Activated naive CD8-positive, alpha-beta T cell treated with anti-CD3 and anti-CD28 coated beads for 36 hours (primary cell): Measurements from ENCODE around the gene CHP2. TPM values are rescaled to one million over a fixed set of nuclear protein-coding genes. Genes with fewer than 3 reads are reported as not detected.
"Not testable (repeated sequence)": the region's sequence is repeated elsewhere in the genome, so short reads cannot be mapped to it uniquely, and the experiment has no call there.

Experiments used
- DNase-seq: peaks from one replicate; pipeline ENCODE4 v3.0.0; 2021
- H3K27ac Mint-ChIP-seq: one replicate; pipeline ENCODE4 v1.8.0; 2022; ENCODE audit warnings: mild to moderate bottlenecking, moderate library complexity, mixed read lengths
- H3K27me3 Mint-ChIP-seq: one replicate; pipeline ENCODE4 v1.8.0; 2022; ENCODE audit warnings: mild to moderate bottlenecking, mixed read lengths
- H3K36me3 Mint-ChIP-seq: one replicate; pipeline ENCODE4 v1.8.0; 2021; ENCODE audit warnings: mild to moderate bottlenecking, mixed read lengths
- H3K4me1 Mint-ChIP-seq: one replicate; pipeline ENCODE4 v1.8.0; 2021; ENCODE audit warnings: mixed read lengths
- H3K4me3 Mint-ChIP-seq: one replicate; pipeline ENCODE4 v1.8.0; 2022; ENCODE audit warnings: mild to moderate bottlenecking, moderate library complexity, mixed read lengths
- H3K9me3 Mint-ChIP-seq: one replicate; pipeline ENCODE4 v1.8.0; 2022; ENCODE audit warnings: mixed read lengths
- total RNA-seq, 2 experiments: library from RNA; stranded (reverse); gene quantifications; one replicate each; pipeline ENCODE4 v1.2.3, GENCODE V29; 2021

The CHP2 gene
- not detected for total RNA-seq

- no peak within 1 kb of the TSS for H3K27ac Mint-ChIP-seq
- no peaks in the 10 kb centered on the region for H3K9me3 Mint-ChIP-seq
- H3K4me3 Mint-ChIP-seq = no peak within 1 kb of the TSS
- no peaks in the 10 kb centered on the region for H3K4me1 Mint-ChIP-seq
- DNase-seq = peak; percentile 9
- H3K36me3 Mint-ChIP-seq = no peaks in the 10 kb centered on the region
- peaks cover 63% of the 10 kb centered on the region for H3K27me3 Mint-ChIP-seq
Measured at GRCh38 chr16:23754594-23755483, at the start of gene CHP2. TSS of gene CHP2 (plus strand) at chr16:23755026. CDS start at chr16:23755050, 24 bp downstream.

GRCh38 chr16:23705517-23705902 is 49.3 kb upstream of the CHP2 start:
- no peak for DNase-seq
- peaks cover 13% of the 10 kb centered on the region for H3K9me3 Mint-ChIP-seq
- peaks cover 18% of the 10 kb centered on the region for H3K27me3 Mint-ChIP-seq
- no peak overlapping the region for H3K4me3 Mint-ChIP-seq
- H3K27ac Mint-ChIP-seq = no peak overlapping the region
- H3K4me1 Mint-ChIP-seq = no peaks in the 10 kb centered on the region
- H3K36me3 Mint-ChIP-seq = no peaks in the 10 kb centered on the region

DNA sequence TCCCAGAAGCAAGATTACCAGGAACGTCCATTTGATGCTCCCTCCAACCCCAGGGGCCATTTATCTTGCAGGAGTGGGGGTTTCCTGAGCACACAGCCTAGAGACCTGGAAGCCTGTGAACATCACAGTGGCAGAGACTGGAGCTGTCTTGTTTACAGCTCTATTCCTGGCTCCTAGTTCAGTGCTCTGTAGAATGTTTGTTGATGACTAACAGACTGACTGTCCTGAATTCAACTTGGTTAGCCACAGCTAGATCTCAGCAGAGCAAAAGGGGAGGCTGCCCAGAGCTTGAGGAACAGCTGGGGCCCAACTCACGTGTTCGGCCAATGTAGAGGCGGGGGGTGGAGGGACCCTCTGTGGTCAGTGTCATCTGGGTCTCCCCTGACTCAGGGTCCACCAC is 48.4 kb upstream of the CHP2 start:
- no peaks in the 10 kb centered on the region for H3K4me1 Mint-ChIP-seq
- DNase-seq = no peak
- H3K36me3 Mint-ChIP-seq = no peaks in the 10 kb centered on the region
- no peak overlapping the region for H3K27ac Mint-ChIP-seq
- H3K4me3 Mint-ChIP-seq = no peak overlapping the region
- H3K27me3 Mint-ChIP-seq = peaks cover 24% of the 10 kb centered on the region
- peaks cover 13% of the 10 kb centered on the region for H3K9me3 Mint-ChIP-seq

DNA sequence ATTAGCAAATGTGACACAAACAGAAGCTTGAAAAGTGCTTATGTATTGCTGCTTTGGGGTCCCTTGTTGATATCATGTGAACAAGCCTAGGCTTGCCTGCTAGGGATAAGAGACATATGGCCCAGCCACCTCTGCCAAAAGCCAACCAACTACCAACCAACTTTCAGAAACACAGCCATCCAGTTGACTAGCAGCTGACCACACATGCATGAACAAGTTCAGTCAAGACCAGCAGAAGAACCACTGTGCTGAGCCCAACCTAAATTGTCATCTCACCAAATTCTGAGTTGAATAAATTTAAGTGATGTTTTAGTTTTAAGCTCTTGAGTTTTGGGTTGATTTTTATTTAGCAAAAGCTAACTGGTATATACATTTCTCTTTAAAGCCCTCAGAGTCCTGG is 45.3 kb upstream of the CHP2 start:
- Mint-ChIP-seq H3K4me1 (no peaks in the 10 kb centered on the region), H3K4me3 (no peak overlapping the region), H3K9me3 (peaks cover 9% of the 10 kb centered on the region), H3K27ac (no peak overlapping the region), H3K27me3 (peaks cover 42% of the 10 kb centered on the region), H3K36me3 (no peaks in the 10 kb centered on the region)
- no peak for DNase-seq

DNA sequence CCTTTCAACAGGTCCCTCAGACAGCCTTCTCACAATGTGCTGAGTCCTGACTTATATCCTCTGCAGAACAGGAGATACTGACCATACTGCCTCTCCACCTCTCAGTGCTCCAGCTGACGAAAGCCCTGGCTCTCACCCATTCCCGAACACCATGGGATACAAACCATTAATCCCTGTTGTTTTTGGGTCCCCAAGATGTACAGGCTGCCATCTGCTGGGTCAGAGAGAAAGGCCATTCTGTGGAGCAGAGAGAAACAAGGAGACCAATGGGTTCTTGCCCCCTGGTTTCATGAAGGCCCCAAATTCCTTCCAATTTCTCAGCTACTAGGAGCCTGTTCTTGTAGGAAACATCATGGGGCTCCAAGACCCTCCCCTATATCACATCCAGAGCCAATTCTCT is 44.8 kb upstream of the CHP2 start:
- H3K27ac Mint-ChIP-seq = no peak overlapping the region
- H3K27me3 Mint-ChIP-seq = peaks cover 44% of the 10 kb centered on the region
- H3K4me3 Mint-ChIP-seq = no peak overlapping the region
- peaks cover 9% of the 10 kb centered on the region for H3K9me3 Mint-ChIP-seq
- H3K36me3 Mint-ChIP-seq = no peaks in the 10 kb centered on the region
- DNase-seq = no peak
- H3K4me1 Mint-ChIP-seq = no peaks in the 10 kb centered on the region

DNA sequence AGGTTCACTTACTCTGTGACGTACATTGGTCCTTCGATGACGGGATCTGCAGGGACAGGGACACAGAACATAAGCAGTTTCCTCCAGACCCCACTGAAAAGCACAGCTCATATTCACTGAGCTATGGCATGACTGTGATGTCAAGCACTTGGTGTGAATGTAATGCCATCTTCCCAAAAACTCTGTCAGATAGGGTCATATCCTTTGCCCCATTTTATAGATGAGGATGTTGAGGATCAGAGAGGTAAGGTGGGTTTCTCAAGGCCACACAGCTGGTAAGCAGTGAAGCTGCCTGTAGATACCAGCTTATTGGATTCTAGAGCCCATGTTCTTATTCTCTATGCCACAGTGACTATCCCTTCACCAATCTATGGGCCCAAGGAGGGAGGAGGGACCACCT is 44.3 kb upstream of the CHP2 start:
- H3K4me1 Mint-ChIP-seq = no peaks in the 10 kb centered on the region
- H3K36me3 Mint-ChIP-seq = no peaks in the 10 kb centered on the region
- peaks cover 9% of the 10 kb centered on the region for H3K9me3 Mint-ChIP-seq
- H3K4me3 Mint-ChIP-seq = no peak overlapping the region
- no peak for DNase-seq
- no peak overlapping the region for H3K27ac Mint-ChIP-seq
- peaks cover 41% of the 10 kb centered on the region for H3K27me3 Mint-ChIP-seq

- H3K4me1 Mint-ChIP-seq = no peaks in the 10 kb centered on the region
- H3K4me3 Mint-ChIP-seq = no peak overlapping the region
- H3K36me3 Mint-ChIP-seq = no peaks in the 10 kb centered on the region
- no peak overlapping the region for H3K27ac Mint-ChIP-seq
- no peak for DNase-seq
- peaks cover 9% of the 10 kb centered on the region for H3K9me3 Mint-ChIP-seq
- peaks cover 43% of the 10 kb centered on the region for H3K27me3 Mint-ChIP-seq
Measured at GRCh38 chr16:23711785-23712184, 43.0 kb upstream of the CHP2 start.

DNA sequence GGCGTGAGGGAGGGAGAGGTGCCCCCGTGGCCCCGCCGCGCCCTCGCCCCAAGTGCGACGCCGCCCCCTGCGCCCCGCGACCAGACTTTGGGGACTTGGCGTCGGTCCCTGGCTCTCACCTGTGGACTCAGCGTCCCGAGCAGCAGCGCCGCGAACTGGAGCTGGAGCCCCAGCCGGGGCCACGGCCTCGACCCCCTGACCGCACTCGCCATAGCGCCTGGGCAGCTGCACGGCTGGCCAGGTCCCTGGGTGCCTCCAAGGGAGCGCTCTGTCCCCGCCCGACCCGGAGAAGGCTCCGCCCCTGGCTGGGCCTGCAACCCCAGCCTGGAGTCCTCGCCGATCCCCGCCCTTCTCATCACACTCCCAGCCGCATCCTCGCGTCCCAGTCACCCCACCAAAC is 41.9 kb upstream of the CHP2 start, which contains the start of gene ERN2:
ERN2 (minus strand) TSS at position 247 of the 400 bp plus-strand sequence; CDS start at position 212, 35 bp downstream.
- no peak within 1 kb of the TSS for H3K4me3 Mint-ChIP-seq
- peaks cover 53% of the 10 kb centered on the region for H3K27me3 Mint-ChIP-seq
- H3K36me3 Mint-ChIP-seq = no peaks in the 10 kb centered on the region
- DNase-seq = no peak
- H3K4me1 Mint-ChIP-seq = no peaks in the 10 kb centered on the region
- peaks cover 9% of the 10 kb centered on the region for H3K9me3 Mint-ChIP-seq
- H3K27ac Mint-ChIP-seq = no peak within 1 kb of the TSS

- Mint-ChIP-seq H3K36me3 (no peaks in the 10 kb centered on the region), H3K4me1 (no peaks in the 10 kb centered on the region), H3K4me3 (no peak overlapping the region), H3K27ac (no peak overlapping the region), H3K9me3 (peaks cover 1% of the 10 kb centered on the region), H3K27me3 (peaks cover 44% of the 10 kb centered on the region)
- no peak for DNase-seq
Measured at GRCh38 chr16:23716484-23716883, 38.3 kb upstream of the CHP2 start.

DNA sequence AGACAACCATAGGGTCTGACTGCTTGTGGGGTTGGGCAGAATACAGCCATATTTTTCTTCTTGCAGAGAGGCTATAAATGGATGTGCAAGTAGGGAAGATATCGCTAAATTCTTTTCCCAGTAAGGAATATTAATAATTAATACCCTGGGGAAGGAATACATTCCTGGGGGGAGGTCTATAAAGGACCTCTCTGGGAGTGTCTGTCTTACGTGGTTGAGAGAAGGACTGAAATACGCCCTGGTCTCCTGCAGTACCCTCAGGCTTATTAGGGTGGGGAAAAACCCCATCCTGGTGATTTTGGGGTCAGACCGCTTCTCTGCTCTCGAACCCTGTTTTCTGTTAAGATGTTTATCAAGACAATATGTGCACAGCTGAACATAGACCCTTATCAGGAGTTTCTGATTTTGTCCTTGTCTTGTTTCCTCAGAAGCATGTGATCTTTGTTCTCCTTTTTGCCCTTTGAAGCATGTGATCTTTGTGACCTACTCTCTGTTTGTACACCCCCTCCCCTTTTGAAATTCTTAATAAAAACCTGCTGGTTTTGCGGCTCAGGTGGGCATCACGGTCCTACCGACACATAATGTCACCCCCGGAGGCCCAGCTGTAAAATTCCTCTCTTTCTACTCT is 32.1 kb upstream of the CHP2 start:
- not testable (repeated sequence) for H3K9me3 Mint-ChIP-seq, H3K4me3 Mint-ChIP-seq, DNase-seq, H3K4me1 Mint-ChIP-seq, H3K27ac Mint-ChIP-seq, H3K36me3 Mint-ChIP-seq
- peaks cover 24% of the 10 kb centered on the region for H3K27me3 Mint-ChIP-seq

DNA sequence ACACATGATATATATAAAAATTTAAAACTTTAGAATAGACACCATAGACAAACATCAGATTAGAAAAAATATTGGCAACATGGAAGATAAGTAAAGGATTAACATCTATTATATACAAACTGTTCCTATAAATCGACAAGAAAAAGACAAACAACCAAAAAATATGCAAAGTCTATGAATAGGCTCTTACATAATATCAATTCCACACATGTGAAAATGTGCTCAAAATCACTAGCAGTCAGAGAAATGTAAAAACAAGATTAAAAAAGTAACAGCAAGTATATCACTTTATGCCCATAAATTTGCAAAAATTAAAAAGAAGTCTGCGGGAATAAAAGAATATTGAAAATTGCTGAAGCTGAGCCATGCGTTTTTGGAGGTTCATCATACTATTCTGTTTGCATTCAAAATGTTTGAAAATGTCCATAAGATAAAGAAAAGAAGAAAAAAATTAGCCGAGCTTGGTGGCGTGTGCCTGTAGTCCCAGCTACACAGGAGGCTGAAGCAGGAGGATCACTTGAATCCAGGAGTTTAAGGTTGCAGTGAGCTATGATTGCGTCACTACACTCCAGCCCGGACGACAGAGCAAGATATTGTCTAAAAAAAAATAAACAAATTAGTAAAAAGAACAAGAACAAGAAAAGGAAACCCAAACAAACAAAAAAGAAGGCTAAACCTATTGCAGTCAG is 30.6 kb upstream of the CHP2 start:
- Mint-ChIP-seq H3K9me3 (peaks cover 7% of the 10 kb centered on the region), H3K4me1 (peaks cover 4% of the 10 kb centered on the region), H3K27me3 (peaks cover 24% of the 10 kb centered on the region), H3K4me3 (no peak overlapping the region), H3K27ac (no peak overlapping the region), H3K36me3 (peaks cover 3% of the 10 kb centered on the region)
- DNase-seq = no peak

- no peak overlapping the region for H3K27ac Mint-ChIP-seq
- H3K4me3 Mint-ChIP-seq = no peak overlapping the region
- H3K4me1 Mint-ChIP-seq = peaks cover 4% of the 10 kb centered on the region
- peaks cover 3% of the 10 kb centered on the region for H3K36me3 Mint-ChIP-seq
- no peak for DNase-seq
- peaks cover 7% of the 10 kb centered on the region for H3K9me3 Mint-ChIP-seq
- peaks cover 26% of the 10 kb centered on the region for H3K27me3 Mint-ChIP-seq
Measured at GRCh38 chr16:23724785-23725131, 30.1 kb upstream of the CHP2 start.

GRCh38 chr16:23726710-23727109 is 28.1 kb upstream of the CHP2 start:
- H3K36me3 Mint-ChIP-seq = peaks cover 3% of the 10 kb centered on the region
- peaks cover 4% of the 10 kb centered on the region for H3K4me1 Mint-ChIP-seq
- H3K4me3 Mint-ChIP-seq = no peak overlapping the region
- H3K27ac Mint-ChIP-seq = no peak overlapping the region
- no peak for DNase-seq
- peaks cover 30% of the 10 kb centered on the region for H3K27me3 Mint-ChIP-seq
- H3K9me3 Mint-ChIP-seq = peaks cover 6% of the 10 kb centered on the region

GRCh38 chr16:23728112-23728477 is 26.7 kb upstream of the CHP2 start:
- Mint-ChIP-seq H3K4me3 (no peak overlapping the region), H3K27ac (no peak overlapping the region), H3K4me1 (peaks cover 4% of the 10 kb centered on the region), H3K36me3 (peaks cover under 1% of the 10 kb centered on the region), H3K9me3 (peaks cover 2% of the 10 kb centered on the region), H3K27me3 (peaks cover 23% of the 10 kb centered on the region)
- no peak for DNase-seq
